Glutamatergic neuron (in vitro differentiated cells): ENCODE data around the gene DRAP1. TPM values are rescaled to one million over a fixed set of nuclear protein-coding genes. Genes with fewer than 3 reads are reported as not detected.

Experiments
- DNase-seq: peaks from one replicate; pipeline ENCODE4 v3.0.0; 2022
- H3K27ac Mint-ChIP-seq: one replicate; pipeline ENCODE4 v1.8.0; 2020; ENCODE audit warnings: mild to moderate bottlenecking, mixed read lengths, inconsistent platforms; ENCODE audit not compliant: unreplicated experiment
- H3K27me3 Mint-ChIP-seq: one replicate; pipeline ENCODE4 v1.8.0; 2020; ENCODE audit warnings: mild to moderate bottlenecking, moderate library complexity, mixed read lengths, inconsistent platforms; ENCODE audit not compliant: unreplicated experiment
- H3K36me3 Mint-ChIP-seq: one replicate; pipeline ENCODE4 v1.8.0; 2020; ENCODE audit warnings: mild to moderate bottlenecking, mixed read lengths, inconsistent platforms; ENCODE audit not compliant: unreplicated experiment
- H3K4me1 Mint-ChIP-seq: one replicate; pipeline ENCODE4 v1.8.0; 2020; ENCODE audit warnings: mild to moderate bottlenecking, low read depth, mixed read lengths, inconsistent platforms; ENCODE audit not compliant: unreplicated experiment
- H3K4me3 Mint-ChIP-seq: one replicate; pipeline ENCODE4 v1.8.0; 2020; ENCODE audit warnings: mild to moderate bottlenecking, mixed read lengths, inconsistent platforms; ENCODE audit not compliant: unreplicated experiment
- H3K9me3 Mint-ChIP-seq: one replicate; pipeline ENCODE4 v1.8.0; 2020; ENCODE audit warnings: mild to moderate bottlenecking, moderate library complexity, mixed read lengths, inconsistent platforms; ENCODE audit not compliant: unreplicated experiment
- total RNA-seq: library from RNA; stranded (reverse); fragmentation: NEBNext Ultra II Directional; extraction: Animal tissue kit (Norgen Biotek cat#: 25700); gene quantifications from one replicate; pipeline ENCODE4 v1.2.1, GENCODE V29; 2021; ENCODE audit not compliant: unreplicated experiment
- TF ChIP-seq, protein P1 (sequence below): fragments of 200-600 bp; sonication (generic); IDR thresholded peaks from one replicate; pipeline ENCODE4 v1.5.0; 2021; ENCODE audit not compliant: partially characterized antibody, unreplicated experiment

DRAP1 gene
- total RNA-seq, 1 donor from 2014 or later, result 68.7 TPM

DNA sequence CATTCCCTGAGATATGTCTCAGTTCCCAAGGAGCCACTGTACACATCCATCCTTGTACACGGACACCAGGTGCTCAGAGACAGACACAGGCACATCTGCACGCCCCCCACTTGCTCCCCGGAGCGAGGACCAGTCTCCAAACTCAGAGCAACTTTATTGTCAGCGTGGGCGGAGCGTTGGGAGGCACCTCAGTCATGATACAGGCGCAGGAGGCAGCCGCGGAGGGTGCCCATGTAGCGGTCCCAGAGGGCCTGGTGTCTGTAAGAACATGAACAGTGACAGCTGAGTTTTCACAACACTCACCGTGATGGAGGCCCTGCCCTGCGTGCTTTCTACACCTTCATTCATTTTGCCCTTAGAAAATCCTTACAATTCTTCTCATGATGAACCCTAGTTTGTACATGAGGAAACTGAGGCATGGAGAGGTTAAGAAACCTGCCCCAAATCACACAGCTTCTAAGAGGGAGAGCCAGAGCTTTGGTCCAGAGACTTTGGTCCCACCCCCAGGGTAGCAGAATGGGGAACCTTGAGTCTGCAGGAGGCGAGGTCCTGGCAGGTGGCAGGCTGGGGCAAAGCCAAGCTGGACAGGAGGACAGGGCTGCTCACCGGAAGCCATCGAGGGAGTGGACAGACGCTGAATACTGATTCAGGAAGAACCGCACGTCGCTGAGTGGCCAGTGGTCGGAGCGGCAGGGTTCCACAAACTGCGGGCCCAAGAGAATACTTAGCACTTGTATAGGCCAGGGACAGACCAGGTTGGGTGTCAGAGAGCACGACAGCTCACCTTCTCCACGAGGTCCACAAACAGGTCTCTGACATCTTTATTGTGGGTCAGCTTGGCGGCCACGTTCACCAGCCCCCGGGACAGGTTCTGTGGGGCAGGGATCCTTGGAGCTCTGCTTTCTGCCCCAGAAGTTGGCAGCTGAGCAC is 35.2 kb upstream of the DRAP1 start:
- TF ChIP-seq, protein P1, sequence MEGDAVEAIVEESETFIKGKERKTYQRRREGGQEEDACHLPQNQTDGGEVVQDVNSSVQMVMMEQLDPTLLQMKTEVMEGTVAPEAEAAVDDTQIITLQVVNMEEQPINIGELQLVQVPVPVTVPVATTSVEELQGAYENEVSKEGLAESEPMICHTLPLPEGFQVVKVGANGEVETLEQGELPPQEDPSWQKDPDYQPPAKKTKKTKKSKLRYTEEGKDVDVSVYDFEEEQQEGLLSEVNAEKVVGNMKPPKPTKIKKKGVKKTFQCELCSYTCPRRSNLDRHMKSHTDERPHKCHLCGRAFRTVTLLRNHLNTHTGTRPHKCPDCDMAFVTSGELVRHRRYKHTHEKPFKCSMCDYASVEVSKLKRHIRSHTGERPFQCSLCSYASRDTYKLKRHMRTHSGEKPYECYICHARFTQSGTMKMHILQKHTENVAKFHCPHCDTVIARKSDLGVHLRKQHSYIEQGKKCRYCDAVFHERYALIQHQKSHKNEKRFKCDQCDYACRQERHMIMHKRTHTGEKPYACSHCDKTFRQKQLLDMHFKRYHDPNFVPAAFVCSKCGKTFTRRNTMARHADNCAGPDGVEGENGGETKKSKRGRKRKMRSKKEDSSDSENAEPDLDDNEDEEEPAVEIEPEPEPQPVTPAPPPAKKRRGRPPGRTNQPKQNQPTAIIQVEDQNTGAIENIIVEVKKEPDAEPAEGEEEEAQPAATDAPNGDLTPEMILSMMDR, result no peak
- H3K4me3 Mint-ChIP-seq, result peak overlapping the region; percentile 76
- H3K27me3 Mint-ChIP-seq, result peaks cover 11% of the 10 kb centered on the region
- peak overlapping the region; percentile 95 for H3K27ac Mint-ChIP-seq
- H3K4me1 Mint-ChIP-seq, result peaks cover 15% of the 10 kb centered on the region
- no peaks in the 10 kb centered on the region for H3K36me3 Mint-ChIP-seq
- DNase-seq, result no peak
- H3K9me3 Mint-ChIP-seq, result peaks cover 17% of the 10 kb centered on the region

GRCh38 chr11:65884716-65885092 is 34.5 kb upstream of the DRAP1 start:
- Mint-ChIP-seq H3K27ac (peak overlapping the region; percentile 95), H3K4me3 (peak overlapping the region; percentile 76), H3K36me3 (no peaks in the 10 kb centered on the region), H3K4me1 (peaks cover 20% of the 10 kb centered on the region), H3K9me3 (peaks cover 22% of the 10 kb centered on the region), H3K27me3 (peaks cover 12% of the 10 kb centered on the region)
- TF ChIP-seq, protein P1, result peak; percentile 97
- DNase-seq, result peak; percentile 88

GRCh38 chr11:65885231-65885630 is 34.0 kb upstream of the DRAP1 start:
- Mint-ChIP-seq H3K9me3 (peaks cover 26% of the 10 kb centered on the region), H3K27me3 (peaks cover 17% of the 10 kb centered on the region), H3K4me3 (peak overlapping the region; percentile 25), H3K27ac (peak overlapping the region; percentile 55), H3K4me1 (peaks cover 25% of the 10 kb centered on the region), H3K36me3 (no peaks in the 10 kb centered on the region)
- TF ChIP-seq, protein P1, result no peak
- no peak for DNase-seq

- Mint-ChIP-seq H3K27me3 (peaks cover 18% of the 10 kb centered on the region), H3K36me3 (no peaks in the 10 kb centered on the region), H3K4me3 (peak overlapping the region; percentile 97), H3K27ac (no peak overlapping the region), H3K4me1 (peaks cover 26% of the 10 kb centered on the region), H3K9me3 (peaks cover 26% of the 10 kb centered on the region)
- no peak for DNase-seq
- TF ChIP-seq, protein P1, result no peak
These were observed 33.3 kb upstream of the DRAP1 start for GRCh38 chr11:65885808-65886536.
